ENCODE results near the gene KCNIP3.

Gene KCNIP3

GRCh38 chr2:95389245-95390119 is 92.3 kb downstream of the KCNIP3 start:
- peak; percentile 24 for DNase-seq (ENCODE audit: extremely low read depth, low read depth)
- H3K4me3 ChIP-seq (replicated peaks; ENCODE audit: low read depth, low read length), result no peak overlapping the region
- peak; percentile 99 for TF ChIP-seq CTCF (IDR thresholded peaks at IDR 0.05; ENCODE audit: low read depth, low read length, missing control alignments)

DNA sequence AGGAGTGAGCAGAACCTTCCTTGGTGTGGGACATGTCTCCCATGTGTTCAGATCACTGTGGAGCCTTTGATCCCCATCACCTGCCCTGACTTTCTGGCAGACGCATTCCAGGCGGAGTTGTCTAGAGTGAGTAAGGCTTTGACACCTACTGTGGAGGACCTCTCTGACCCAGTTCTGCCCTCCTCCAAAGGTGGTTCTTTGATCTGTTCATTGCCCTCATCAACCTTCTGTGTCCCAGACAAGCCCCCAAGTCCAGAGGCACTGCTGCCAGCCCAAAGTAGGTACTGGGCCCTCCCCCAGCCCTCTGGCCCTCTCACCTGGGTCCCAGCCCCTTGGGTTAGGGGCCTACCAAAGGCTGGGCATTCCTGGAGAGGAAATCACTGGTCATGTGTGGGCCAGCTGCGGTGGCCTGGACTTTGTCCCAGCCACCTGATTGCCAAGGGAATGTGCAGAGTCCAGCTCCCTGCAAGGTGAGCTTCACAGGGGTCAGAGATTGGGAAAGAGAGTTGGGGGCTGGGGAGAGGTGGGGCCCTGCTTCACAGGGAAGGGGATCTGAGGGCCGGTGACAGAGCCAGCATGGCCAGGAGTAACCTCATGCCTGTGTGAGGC is 93.2 kb downstream of the KCNIP3 start:
- H3K4me3 ChIP-seq (replicated peaks; ENCODE audit: low read depth, low read length), result no peak overlapping the region
- DNase-seq (ENCODE audit: extremely low read depth, low read depth), result no peak
- no peak for TF ChIP-seq CTCF (IDR thresholded peaks at IDR 0.05; ENCODE audit: low read depth, low read length, missing control alignments)

DNA sequence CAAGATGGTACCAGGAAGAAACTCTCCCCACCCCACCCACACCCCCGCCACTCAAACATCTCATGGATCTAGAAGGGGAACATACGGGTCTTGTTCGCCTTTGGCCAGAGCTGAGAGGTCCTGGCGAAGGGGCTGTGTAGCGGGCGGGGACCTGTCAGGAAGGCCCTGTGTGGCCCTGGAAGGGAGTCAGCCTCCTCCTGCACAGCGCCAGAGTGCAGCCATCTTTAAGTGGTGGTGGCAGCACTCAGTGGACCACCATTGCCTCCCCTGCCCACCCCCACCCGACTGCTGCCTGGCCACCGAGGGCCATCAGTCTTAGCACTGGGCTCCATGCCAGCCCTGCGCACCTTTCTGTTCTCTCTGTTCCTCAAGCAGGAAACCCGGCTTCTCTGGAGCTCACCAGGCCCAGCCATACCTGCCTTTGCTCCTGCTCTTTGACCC is 93.8 kb downstream of the KCNIP3 start:
- no peak for DNase-seq (ENCODE audit: extremely low read depth, low read depth)
- H3K4me3 ChIP-seq (replicated peaks; ENCODE audit: low read depth, low read length), result no peak overlapping the region
- TF ChIP-seq CTCF (IDR thresholded peaks at IDR 0.05; ENCODE audit: low read depth, low read length, missing control alignments), result no peak

- H3K4me3 ChIP-seq (replicated peaks; ENCODE audit: low read depth, low read length), result no peak overlapping the region
- no peak for DNase-seq (ENCODE audit: extremely low read depth, low read depth)
- no peak for TF ChIP-seq CTCF (IDR thresholded peaks at IDR 0.05; ENCODE audit: low read depth, low read length, missing control alignments)
These were observed 94.6 kb downstream of the KCNIP3 start for GRCh38 chr2:95391641-95392310.

- no peak for TF ChIP-seq CTCF (IDR thresholded peaks at IDR 0.05; ENCODE audit: low read depth, low read length, missing control alignments)
- DNase-seq (ENCODE audit: extremely low read depth, low read depth), result no peak
- no peak overlapping the region for H3K4me3 ChIP-seq (replicated peaks; ENCODE audit: low read depth, low read length)
These were observed 95.2 kb downstream of the KCNIP3 start for GRCh38 chr2:95392320-95392719.

- TF ChIP-seq CTCF (IDR thresholded peaks at IDR 0.05; ENCODE audit: low read depth, low read length, missing control alignments), result no peak
- DNase-seq (ENCODE audit: extremely low read depth, low read depth), result no peak
- H3K4me3 ChIP-seq (replicated peaks; ENCODE audit: low read depth, low read length), result no peak overlapping the region
These were observed 95.7 kb downstream of the KCNIP3 start for GRCh38 chr2:95392730-95393455.
